Large intestine (tissue), 1 donor: ENCODE results near the gene F12. TPM values are rescaled to one million over a fixed set of nuclear protein-coding genes. Genes with fewer than 3 reads are reported as not detected.

Experiments
- polyA plus RNA-seq: library from polyadenylated mRNA; unstranded; fragments of 120-200 nt; gene quantifications from one replicate; pipeline ENCODE4 v1.2.1, GENCODE V29; 2013

F12 gene
- polyA plus RNA-seq, 1 donor: 1.0 TPM

Other genes starting within 250 kb of the F12 start
- gene RAB24, start 105.8 kb downstream of the F12 start, polyA plus RNA-seq: 77.5 TPM
- gene PRELID1, start 105.8 kb downstream of the F12 start, polyA plus RNA-seq: 271 TPM
- gene MXD3, start 97.7 kb downstream of the F12 start, polyA plus RNA-seq: 14.9 TPM
- gene LMAN2, start 57.9 kb downstream of the F12 start, polyA plus RNA-seq: 161 TPM
- gene RGS14, start 51.6 kb downstream of the F12 start, polyA plus RNA-seq: 20.0 TPM
- gene SLC34A1, start 25.1 kb downstream of the F12 start, polyA plus RNA-seq: not detected
- not detected for gene PFN3, start 8.9 kb downstream of the F12 start, polyA plus RNA-seq
- 16.6 TPM for gene GRK6, start 17.1 kb upstream of the F12 start, polyA plus RNA-seq
- 1.7 TPM for gene PRR7, start 37.2 kb upstream of the F12 start, polyA plus RNA-seq
- 49.5 TPM for gene DBN1, start 64.1 kb upstream of the F12 start, polyA plus RNA-seq
- gene PDLIM7, start 88.0 kb upstream of the F12 start, polyA plus RNA-seq: 118 TPM
- gene DOK3, start 100.3 kb upstream of the F12 start, polyA plus RNA-seq: 4.7 TPM
- 94.2 TPM for gene DDX41, start 107.4 kb upstream of the F12 start, polyA plus RNA-seq
- gene FAM193B, start 145.0 kb upstream of the F12 start, polyA plus RNA-seq: 76.8 TPM
- 119 TPM for gene TMED9, start 182.6 kb upstream of the F12 start, polyA plus RNA-seq
- gene B4GALT7, start 190.6 kb upstream of the F12 start, polyA plus RNA-seq: 22.5 TPM